GM15510 (cell line): ENCODE measurements around the gene KIF25.

Experiments used
- POLR2A ChIP-seq: IDR thresholded peaks from 3 replicates; pipeline ENCODE4 v1.6.1; 2011; ENCODE audit warnings: borderline replicate concordance; ENCODE audit not compliant: insufficient read length; ENCODE audit errors: extremely low read depth

The KIF25 gene

DNA sequence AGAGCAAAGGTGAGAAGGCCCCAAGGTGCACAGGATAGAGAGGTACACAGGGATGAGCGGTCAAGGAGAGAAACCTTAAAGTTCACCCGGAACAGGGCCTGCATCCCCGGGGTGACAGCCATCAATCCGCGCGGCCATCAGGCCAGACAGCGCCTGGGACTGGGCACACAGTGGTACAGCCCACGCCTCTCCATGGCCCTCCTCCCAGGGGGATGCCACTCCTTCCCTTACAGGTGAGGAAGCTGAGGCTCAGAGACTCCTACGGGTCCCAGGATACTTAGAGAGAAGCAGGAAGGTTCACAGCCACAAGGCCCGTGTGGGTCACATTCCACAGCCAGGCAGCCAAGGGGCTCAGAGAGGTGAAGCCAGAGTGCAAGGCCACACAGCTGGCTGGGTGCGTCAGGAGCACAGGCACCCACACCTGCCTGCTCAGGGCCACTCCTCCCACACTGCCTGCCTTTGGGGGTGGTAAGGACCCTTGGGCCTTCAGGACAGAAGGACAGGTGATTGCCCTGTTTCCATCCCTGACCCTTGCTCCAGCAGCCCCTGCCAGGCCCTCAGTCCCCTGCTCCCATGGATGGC, 66.8 kb downstream of the KIF25 start:
- TF ChIP-seq POLR2A = no peak

DNA sequence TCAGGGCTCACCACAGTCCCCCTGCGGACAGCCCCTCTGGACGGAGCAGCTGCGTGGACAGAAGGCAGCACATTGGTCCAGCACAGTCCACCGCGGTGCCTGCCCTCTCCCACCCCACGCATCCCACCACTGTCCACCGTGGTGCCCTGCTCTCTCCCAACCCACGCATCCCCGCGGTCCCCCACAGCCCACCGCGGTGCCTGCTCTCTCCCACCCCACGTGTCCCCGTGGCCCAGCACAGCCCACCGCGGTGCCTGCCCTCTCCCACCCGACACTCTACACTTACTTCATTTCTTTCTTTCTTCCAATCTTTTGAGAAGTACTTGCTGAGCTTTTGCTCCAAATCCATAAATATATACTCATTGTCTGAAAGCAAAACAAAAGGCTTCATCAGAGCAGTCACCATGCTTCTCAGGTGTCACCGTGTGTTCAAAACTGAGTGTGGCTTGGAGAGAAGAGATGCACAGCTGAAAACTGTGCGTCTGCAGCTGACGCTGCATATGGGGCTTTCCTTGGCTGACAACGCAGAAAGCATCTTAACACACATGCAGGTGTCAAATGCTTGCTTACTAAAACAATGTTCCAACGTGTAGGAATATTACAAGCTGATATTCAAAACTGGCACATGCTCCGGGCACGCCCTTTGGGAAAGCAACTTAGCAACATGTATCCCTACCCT, 69.7 kb downstream of the KIF25 start:
- TF ChIP-seq POLR2A = no peak

DNA sequence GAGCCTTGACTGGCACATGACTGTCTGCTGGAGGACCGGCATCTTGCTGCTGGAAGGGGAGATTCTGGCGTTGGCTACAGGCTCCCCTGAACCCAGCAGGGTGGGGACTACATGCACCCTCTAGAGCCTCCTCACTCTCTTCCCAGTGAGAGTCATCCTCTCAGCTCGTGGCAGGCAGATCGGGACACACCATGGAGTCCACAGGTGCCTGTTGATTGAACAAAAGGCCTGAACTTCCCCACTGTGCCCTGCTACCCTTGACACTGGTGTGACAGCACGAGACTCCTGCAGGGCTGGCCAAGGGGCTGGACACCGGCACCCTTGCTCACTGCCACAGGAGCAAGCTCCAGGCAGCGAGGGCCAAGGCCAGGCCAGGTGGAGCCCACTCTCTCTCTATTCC, 73.3 kb downstream of the KIF25 start:
- TF ChIP-seq POLR2A = no peak

DNA sequence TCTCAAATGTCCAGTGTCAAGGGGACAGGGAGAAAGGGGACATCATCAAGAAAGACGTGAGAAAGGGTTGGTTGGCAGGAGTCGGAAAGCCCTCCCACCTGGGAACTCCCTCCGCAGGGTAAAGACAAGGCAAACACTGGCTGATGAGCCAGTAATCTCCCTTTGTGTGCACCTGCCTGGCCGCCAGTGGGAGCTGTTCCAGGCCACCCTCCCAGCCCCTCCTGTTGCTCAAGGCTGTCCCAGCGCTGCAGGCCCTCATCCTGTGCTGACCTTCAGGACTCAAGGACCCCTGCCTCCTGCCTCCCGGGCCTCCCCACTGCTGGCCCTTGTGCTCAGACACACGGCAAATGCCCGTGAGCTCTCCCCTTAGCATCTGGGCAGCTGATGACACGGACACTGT, 74.1 kb downstream of the KIF25 start:
- TF ChIP-seq POLR2A = no peak

DNA sequence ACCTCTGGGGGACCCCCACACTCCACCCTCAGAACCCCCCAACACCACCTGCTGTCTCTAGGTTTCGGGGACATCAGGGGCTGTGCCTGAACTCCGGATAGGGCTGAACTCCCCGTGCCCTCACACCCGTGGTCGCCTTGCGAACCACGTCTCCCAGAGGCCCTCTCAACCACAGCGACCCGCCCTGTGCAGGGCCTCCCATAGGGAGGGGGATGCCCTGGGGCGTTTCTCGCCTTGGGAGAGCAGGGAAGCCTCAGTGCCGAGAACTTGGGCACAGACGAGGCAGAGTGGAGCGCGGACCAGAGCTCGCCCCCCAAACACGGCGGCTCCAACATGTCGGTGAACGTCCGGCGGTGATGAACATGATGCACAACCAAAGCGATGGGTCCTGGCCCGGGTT, 74.8 kb downstream of the KIF25 start:
- TF ChIP-seq POLR2A = no peak

DNA sequence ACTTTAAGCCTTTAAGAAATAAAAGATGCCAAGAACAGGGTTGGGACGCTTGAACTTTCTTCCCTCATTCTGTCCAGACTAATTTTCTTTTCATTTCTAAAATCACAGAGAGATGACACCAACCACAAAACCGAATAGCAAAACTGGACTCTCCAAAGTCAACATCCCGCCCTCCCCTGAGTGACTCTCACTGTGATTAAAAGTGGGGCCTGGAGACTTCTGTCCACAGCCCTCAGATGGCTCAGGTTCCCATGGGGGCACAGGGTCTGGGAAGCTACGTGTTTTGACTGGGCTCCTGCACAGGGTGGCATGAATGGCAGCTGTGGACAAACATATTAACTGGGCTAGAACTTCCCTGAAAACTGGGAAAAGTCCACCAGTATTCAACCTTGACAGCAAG, 75.3 kb downstream of the KIF25 start:
- TF ChIP-seq POLR2A = no peak

DNA sequence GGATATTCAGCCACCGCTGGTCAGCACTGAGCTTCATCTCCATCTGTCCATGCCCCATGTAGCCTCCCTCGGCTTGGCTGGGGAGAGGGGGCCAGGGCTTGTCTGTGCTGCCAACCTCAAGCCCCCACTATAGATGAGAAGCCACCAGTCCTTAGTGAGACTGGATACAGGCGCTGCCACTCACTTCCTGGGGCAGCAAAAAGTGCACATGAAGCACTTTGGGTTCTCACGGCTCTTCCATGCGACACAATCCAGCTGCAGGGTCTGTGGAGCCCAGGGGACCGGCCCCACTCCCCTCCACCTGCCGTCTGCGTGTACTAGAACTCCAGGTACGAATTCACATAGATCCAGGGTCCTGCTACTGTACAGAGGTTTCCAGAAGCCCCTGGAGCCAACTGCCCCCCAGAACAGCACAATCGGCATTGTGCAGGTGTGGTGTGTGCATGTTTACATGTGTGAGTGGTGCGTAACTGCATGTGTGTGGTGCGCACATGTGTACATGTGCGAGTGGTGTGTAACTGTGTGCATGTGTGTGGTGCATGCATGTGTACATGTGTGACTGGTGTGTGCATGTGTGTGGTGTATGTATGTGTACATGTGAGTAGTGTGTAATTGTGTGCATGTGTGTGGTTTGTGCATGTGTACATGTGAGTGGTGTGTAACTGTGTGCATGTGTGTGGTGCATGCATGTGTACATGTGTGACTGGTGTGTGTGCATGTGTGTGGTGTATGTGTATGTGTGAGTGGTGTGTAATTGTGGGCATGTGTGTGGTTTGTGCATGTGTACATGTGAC, 76.7 kb downstream of the KIF25 start:
- TF ChIP-seq POLR2A = no peak

DNA sequence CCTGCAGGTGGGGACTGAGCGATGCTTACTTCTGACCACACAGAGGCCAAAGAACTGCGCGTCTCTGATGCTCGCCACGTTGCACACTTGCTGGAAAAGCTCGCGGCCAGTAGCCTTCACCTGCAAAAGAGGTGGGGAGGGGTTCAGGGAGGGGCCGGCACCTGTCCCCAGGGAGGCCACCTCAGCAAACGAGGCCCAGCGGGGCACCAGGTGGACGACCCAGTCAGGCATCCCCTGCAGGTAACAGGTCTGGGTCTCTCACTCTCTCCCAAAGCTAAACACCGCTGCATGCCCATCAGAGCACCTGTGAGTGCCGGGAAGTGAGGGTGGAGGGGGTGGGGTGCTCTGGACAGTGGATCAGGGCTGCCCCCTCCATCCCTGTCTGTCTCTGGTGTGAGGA, 77.7 kb downstream of the KIF25 start:
- TF ChIP-seq POLR2A = no peak

DNA sequence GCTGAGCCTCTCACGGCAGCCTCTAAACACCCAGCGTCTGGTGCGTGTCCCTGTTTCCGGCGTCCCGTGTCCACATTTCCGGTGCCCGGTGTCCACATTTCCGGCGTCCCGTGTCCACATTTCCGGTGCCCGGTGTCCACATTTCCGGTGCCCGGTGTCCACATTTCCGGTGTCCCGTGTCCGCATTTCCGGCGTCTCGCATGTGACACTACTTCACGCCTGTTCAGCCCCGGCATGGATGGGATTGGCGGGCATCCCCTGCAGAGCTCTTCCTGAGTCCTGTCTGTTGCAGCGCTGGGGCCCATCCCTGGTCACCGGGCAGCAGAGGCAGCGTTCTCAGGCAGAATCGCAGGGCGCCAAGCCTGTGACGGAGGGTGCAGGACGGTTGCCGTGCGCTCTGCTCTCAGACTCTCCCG, 78.3 kb downstream of the KIF25 start:
- TF ChIP-seq POLR2A = no peak

DNA sequence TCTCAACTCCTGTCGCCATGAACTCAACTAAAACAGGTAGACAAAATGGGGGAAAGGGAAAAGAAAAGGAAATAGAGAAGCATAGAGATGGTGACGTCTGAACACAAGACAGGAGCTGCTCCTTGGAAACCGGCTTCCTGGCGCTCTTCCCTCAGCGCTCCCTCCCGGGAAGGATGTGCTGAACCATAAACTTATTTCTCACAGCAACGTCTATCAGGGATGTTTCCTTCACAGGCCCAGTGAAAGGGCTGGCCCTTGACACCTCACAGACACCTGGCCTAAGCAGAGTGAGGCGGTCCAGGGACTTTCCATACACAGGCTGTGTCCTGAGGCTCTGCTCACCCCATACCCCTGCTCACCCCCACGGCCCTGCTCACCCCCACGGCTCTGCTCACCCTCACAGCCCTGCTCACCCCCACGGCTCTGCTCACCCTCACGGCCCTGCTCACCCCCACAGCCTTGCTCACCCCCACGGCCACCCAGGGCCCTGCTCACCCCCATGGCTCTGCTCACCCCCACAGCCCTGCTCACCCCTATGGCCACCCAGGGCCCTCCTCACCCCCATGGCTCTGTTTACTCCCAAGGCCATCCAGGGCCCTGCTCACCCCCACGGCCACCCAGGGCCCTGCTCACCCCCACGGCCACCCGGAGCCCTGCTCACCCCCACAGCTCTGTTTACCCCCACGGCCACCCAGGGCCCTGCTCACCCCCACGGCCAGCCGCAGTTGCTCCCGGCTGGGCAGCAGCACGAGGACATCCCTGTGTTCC, 80.9 kb downstream of the KIF25 start:
- TF ChIP-seq POLR2A = no peak

DNA sequence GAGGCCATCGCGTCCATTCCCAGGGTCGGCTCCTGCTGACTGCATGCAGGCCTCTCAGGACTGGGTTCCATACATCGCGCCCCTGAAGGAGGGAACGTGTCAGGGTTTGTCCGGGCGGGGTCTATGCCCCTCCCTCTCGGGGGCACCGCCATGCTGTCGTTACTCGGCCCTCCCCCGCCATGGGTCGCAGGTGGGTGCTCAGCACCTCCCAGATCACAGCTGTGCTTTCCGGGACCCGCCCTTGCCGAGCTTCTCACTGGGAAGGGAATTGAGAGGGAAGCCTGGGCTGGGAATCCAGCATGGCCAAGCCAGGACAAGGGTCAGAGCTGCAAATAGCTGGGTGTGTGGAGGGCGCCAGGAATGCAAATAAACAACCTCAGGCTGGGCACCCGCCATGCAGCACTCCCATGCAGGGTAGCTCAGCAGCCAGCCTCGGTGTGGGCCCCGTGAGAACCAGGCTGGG, 81.5 kb downstream of the KIF25 start, which contains the start of gene FRMD1:
Gene FRMD1 (minus strand): TSS at position 270 of the 463 bp plus-strand sequence. CDS start 118 bp downstream, at position 152.
- no peak for TF ChIP-seq POLR2A

DNA sequence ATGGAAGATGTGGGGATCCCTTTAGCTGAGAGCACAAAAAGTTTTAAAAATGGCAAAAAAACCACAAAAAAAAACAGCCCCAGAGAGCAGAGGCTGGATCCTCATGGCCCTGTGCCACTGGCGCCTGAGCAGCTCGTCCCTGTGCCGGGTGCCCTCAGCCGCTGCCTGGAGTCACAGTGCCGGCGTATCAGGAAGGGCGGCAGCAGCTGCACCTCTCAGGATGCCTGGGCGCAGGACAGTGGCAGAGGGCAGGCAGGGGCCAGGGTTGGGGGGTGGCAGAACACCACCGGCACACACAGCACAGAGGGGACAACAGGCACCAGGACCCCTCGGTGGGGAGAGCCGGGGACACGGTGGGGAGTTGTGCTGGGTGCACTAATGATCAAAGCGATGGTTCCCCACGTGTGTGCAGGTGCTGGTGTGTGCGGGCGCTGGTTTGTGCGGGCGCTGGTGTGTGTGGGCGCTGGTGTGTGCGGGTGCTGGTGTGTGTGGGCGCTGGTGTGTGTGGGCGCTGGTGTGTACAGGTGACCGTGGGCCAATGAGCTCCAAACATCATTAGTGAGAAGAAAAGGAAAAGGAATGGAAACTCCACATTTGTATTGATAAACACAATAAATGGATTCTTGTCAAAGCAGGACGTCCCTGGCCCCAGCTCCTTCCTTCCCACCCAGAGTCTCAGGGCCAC, 83.1 kb downstream of the KIF25 start:
- TF ChIP-seq POLR2A = no peak

DNA sequence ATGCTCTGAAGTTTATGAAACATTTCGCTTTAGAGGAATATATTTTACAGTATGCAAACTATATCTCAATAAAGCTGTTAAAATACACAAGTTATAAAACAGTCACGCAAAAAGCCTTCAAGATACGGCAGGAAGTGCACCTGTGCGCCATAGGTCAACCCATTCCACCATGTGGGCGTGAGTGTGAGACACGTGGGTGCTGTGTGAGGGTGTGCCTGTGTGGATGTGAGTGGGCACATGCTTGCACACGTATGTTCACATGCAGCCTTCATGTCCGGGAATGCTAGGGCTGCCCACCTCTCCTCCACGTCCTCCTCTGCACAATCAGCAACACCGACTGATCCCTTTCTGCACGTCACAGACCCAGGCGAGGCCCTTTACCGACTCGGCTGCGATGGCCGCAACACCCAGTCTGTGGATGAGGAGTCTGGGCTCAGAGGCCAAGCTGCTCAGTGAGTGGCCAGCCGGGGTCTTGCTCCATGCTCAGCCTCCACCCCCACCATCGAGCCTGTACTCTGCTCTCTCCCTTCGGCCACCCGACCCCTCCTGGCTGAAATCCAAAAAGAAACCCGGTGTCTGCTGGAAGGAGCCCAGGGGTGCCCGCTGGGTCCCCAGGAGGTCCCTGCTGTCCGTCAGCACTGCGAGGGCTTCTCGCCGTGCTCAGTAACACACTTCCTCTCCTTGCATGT, 84.5 kb downstream of the KIF25 start:
- TF ChIP-seq POLR2A = no peak
